ENCODE data around the gene CDKL5. TPM values are rescaled to one million over a fixed set of nuclear protein-coding genes. Genes with fewer than 3 reads are reported as not detected.

The CDKL5 gene
- total RNA-seq, 4 donors from 2014 or later, result 5.1 to 11.8 (median 7.4) TPM

DNA sequence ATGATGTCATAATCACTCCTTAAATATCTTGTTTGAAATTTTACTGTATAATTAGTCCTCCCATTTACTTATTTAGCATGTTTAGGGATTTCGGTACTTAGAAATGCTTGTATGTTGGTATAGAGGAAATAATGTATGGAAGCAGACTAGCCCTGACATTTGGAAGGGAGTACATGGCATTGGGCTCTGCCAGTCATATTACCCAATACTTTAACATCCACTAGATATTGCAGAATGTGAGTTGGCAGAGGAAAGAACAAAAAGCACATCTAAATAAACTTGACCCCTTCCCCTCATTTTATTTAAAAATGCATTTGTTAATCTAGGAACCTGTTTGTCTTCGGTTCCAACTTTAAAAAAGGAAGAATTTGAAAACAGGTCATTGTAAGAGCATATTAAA is 168.7 kb downstream of the CDKL5 start:
- Histone ChIP-seq H3K4me1 (no peaks in the 10 kb centered on the region), H3K36me3 (no peaks in the 10 kb centered on the region), H3K27me3 (no peaks in the 10 kb centered on the region), H3K27ac (no peak overlapping the region), H3K4me3 (no peak overlapping the region), H3K9me3 (no peaks in the 10 kb centered on the region)
- DNase-seq (ENCODE audit: low spot score in 2 of 2), result no peak
- TF ChIP-seq EP300 (IDR thresholded peaks at IDR 0.05) (no peak), POLR2AphosphoS5 (IDR thresholded peaks at IDR 0.05) (no peak), POLR2A (IDR thresholded peaks at IDR 0.05) (no peak)
- TF ChIP-seq, protein P1, sequence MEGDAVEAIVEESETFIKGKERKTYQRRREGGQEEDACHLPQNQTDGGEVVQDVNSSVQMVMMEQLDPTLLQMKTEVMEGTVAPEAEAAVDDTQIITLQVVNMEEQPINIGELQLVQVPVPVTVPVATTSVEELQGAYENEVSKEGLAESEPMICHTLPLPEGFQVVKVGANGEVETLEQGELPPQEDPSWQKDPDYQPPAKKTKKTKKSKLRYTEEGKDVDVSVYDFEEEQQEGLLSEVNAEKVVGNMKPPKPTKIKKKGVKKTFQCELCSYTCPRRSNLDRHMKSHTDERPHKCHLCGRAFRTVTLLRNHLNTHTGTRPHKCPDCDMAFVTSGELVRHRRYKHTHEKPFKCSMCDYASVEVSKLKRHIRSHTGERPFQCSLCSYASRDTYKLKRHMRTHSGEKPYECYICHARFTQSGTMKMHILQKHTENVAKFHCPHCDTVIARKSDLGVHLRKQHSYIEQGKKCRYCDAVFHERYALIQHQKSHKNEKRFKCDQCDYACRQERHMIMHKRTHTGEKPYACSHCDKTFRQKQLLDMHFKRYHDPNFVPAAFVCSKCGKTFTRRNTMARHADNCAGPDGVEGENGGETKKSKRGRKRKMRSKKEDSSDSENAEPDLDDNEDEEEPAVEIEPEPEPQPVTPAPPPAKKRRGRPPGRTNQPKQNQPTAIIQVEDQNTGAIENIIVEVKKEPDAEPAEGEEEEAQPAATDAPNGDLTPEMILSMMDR (IDR thresholded peaks at IDR 0.05), result no peak
- WGBS, result 86% methylated on average over 2 of the region's 2 CpGs

DNA sequence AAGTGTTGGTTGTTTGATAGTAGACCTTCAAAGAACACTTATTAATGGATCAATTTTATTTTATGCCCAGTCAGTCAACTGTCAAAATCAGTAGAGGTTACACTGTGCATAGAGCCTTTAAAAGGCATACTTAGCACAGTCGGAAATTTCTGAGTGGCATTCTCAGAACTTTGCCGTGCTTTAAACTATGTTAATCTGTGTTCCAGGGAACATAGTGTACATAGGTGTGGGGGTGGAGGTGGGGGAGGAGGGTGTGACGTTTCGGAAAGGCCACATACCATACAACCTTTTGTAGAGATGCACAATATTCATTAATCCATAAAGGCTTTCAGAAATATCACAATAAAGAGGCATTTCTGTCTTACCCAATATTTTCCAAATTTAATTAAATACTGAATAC is 170.7 kb downstream of the CDKL5 start:
- H3K4me3 ChIP-seq, result no peak overlapping the region
- H3K36me3 ChIP-seq, result no peaks in the 10 kb centered on the region

DNA sequence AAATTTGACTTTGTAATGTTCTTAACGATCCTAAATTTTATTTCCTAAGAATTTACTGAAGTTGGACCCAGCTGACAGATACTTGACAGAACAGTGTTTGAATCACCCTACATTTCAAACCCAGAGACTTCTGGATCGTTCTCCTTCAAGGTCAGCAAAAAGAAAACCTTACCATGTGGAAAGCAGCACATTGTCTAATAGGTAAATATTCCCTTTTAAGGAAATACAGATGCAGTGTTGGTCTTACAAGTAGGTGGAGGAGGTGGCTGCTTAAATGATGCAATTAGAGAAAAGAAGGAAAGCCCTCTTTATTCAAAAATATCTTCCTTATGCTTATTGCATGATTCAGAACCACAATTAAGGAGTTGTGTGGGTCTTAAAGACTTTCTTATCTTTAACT is 173.0 kb downstream of the CDKL5 start:
- no peak overlapping the region for H3K27ac ChIP-seq
- H3K9me3 ChIP-seq, result no peaks in the 10 kb centered on the region
- 72% methylated on average over 2 of the region's 2 CpGs for WGBS
- no peaks in the 10 kb centered on the region for H3K4me1 ChIP-seq
- H3K27me3 ChIP-seq, result no peaks in the 10 kb centered on the region
- no peaks in the 10 kb centered on the region for H3K36me3 ChIP-seq
- TF ChIP-seq, protein P1 (IDR thresholded peaks at IDR 0.05), result no peak
- TF ChIP-seq POLR2AphosphoS5 (IDR thresholded peaks at IDR 0.05) (no peak), EP300 (IDR thresholded peaks at IDR 0.05) (no peak), POLR2A (IDR thresholded peaks at IDR 0.05) (no peak)
- H3K4me3 ChIP-seq, result no peak overlapping the region
- no peak for DNase-seq (ENCODE audit: low spot score in 2 of 2)

More for the DNA sequence above, 170.7 kb downstream of the CDKL5 start:
- Histone ChIP-seq H3K4me1 (no peaks in the 10 kb centered on the region), H3K27me3 (no peaks in the 10 kb centered on the region), H3K27ac (no peak overlapping the region), H3K9me3 (no peaks in the 10 kb centered on the region)
- 66% methylated on average over 4 of the region's 4 CpGs for WGBS
- DNase-seq (ENCODE audit: low spot score in 2 of 2), result no peak
- TF ChIP-seq POLR2AphosphoS5 (IDR thresholded peaks at IDR 0.05) (no peak), EP300 (IDR thresholded peaks at IDR 0.05) (no peak), POLR2A (IDR thresholded peaks at IDR 0.05) (no peak)
- TF ChIP-seq, protein P1 (IDR thresholded peaks at IDR 0.05), result no peak

DNA sequence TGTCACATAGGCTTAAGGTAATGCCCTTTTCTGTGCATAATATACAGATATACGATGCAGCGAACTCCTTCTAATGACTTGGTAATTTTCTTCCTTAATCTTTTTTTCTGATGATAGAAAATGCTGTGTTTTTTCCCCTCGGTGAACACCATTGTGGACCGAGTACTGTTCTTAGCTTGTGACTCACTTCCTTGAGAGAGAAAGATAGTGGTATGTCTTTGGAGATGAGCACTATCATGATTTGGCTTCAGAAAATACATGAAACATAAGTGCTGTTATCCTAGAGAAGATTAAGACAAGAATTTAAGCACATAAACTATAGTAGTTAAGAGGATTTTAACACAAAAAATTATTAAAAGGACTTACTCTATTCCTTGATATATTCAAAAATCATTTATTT is 182.6 kb downstream of the CDKL5 start:
- TF ChIP-seq, protein P1 (IDR thresholded peaks at IDR 0.05), result no peak
- TF ChIP-seq POLR2A (IDR thresholded peaks at IDR 0.05) (no peak), POLR2AphosphoS5 (IDR thresholded peaks at IDR 0.05) (no peak), EP300 (IDR thresholded peaks at IDR 0.05) (no peak)
- Histone ChIP-seq H3K4me3 (no peak overlapping the region), H3K9me3 (no peaks in the 10 kb centered on the region), H3K4me1 (no peaks in the 10 kb centered on the region), H3K27me3 (no peaks in the 10 kb centered on the region), H3K36me3 (peaks cover 13% of the 10 kb centered on the region), H3K27ac (no peak overlapping the region)
- DNase-seq (ENCODE audit: low spot score in 2 of 2), result no peak
- 80% methylated on average over 4 of the region's 4 CpGs for WGBS

DNA sequence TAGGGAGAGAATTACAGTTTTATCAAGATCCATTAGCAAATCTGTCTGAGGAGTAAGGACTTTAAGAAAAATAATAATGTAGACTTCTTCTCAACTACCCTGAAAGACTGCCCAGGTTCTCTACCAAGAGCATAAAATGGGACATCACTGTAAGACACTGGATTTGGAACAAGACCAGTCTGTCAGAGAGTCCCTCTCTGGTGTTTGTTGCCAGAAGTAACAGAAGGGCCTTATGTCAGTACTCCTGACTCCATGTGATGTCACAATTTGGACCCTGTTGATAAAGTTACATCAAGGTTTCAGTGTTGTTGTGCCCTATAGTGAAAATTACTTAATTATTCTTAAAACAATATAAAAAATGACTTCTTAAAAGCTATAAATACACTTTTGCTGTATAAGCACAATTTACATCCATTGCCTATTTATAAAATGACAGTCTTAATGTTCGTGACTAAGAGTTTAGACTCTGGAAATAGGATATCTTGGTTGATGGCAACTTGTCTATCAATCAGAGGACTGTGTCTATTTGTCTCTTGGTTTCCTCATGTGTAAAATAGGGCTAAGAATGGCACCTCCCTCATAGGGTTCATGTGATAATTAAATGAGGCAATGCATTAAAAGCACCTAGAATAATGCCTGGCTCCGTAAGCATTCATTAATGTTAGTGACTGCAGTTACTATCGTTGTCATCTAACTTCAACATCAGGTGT is 188.7 kb downstream of the CDKL5 start:
- DNase-seq (ENCODE audit: low spot score in 2 of 2), result no peak
- no peak overlapping the region for H3K4me3 ChIP-seq
- H3K27ac ChIP-seq, result no peak overlapping the region
- no peaks in the 10 kb centered on the region for H3K4me1 ChIP-seq
- TF ChIP-seq, protein P1 (IDR thresholded peaks at IDR 0.05), result no peak
- TF ChIP-seq EP300 (IDR thresholded peaks at IDR 0.05) (no peak), POLR2A (IDR thresholded peaks at IDR 0.05) (no peak), POLR2AphosphoS5 (IDR thresholded peaks at IDR 0.05) (no peak)
- H3K36me3 ChIP-seq, result peaks cover 4% of the 10 kb centered on the region
- no peaks in the 10 kb centered on the region for H3K27me3 ChIP-seq
- no peaks in the 10 kb centered on the region for H3K9me3 ChIP-seq
- 90% methylated on average over 3 of the region's 3 CpGs for WGBS
